H1 (cell line): Measurements from ENCODE around the gene HIVEP3. TPM values are rescaled to one million over a fixed set of nuclear protein-coding genes. Genes with fewer than 3 reads are reported as not detected.

Experiments used
- ASH2L ChIP-seq: fragments of 200-600, 300-600 bp; sonication (generic); IDR thresholded peaks from one replicate; pipeline ENCODE4 v1.7.1; 2017; ENCODE audit warnings: low read length
- GABPA ChIP-seq: IDR thresholded peaks from 2 replicates; pipeline ENCODE4 v1.6.1; 2011; ENCODE audit warnings: mild to moderate bottlenecking, low read length, moderate library complexity, borderline replicate concordance; ENCODE audit not compliant: insufficient read depth
- HDAC2 ChIP-seq, 2 experiments: fragments of 300-600 bp in 1 of 2; sonication (generic) in 1 of 2; IDR thresholded peaks; 2 replicates each; pipeline ENCODE4 v1.6.1; 2011 to 2012; ENCODE audit warnings: low read depth in 2 of 2, low read length in 2 of 2, mild to moderate bottlenecking in 2 of 2, moderate library complexity in 2 of 2, borderline replicate concordance in 1 of 2, inconsistent platforms in 1 of 2
- MAFK ChIP-seq: IDR thresholded peaks from 2 replicates; pipeline ENCODE4 v1.6.1; 2012; ENCODE audit warnings: low read depth, mild to moderate bottlenecking, improper control_type of control experiment, low read length
- RBBP5 ChIP-seq: IDR thresholded peaks from 2 replicates; pipeline ENCODE4 v1.7.1; 2012; ENCODE audit warnings: low read depth, mild to moderate bottlenecking, inconsistent platforms, low read length, moderate library complexity, borderline replicate concordance
- RXRA ChIP-seq: IDR thresholded peaks from 2 replicates; pipeline ENCODE4 v1.6.1; 2011; ENCODE audit warnings: low read depth, mild to moderate bottlenecking, low read length, moderate library complexity; ENCODE audit not compliant: insufficient read depth
- SIN3A ChIP-seq, 2 experiments: IDR thresholded peaks in 1 of 2; conservative IDR thresholded peaks in 1 of 2; 2 replicates each; pipeline ENCODE4 v1.6.1; 2011 to 2012; ENCODE audit warnings: low read length in 2 of 2, improper control_type of control experiment in 1 of 2, low read depth in 1 of 2, mild to moderate bottlenecking in 1 of 2
- TAF1 ChIP-seq: IDR thresholded peaks from 2 replicates; pipeline ENCODE4 v1.6.1; 2011; ENCODE audit warnings: mild to moderate bottlenecking, low read depth, low read length
- polyA plus RNA-seq, 7 experiments: library from polyadenylated mRNA; depleted of rRNA in 3 of 7; stranded (reverse) in 5 of 7; unstranded in 2 of 7; fragments of >200 nt in 5 of 7; fragments of 200-250 nt in 2 of 7; gene quantifications; 1 replicate in 5 of 7; 2 replicates in 1 of 7; 4 replicates in 1 of 7; pipeline versions ENCODE4 v1.2.1 to v1.2.3, GENCODE V29; 2011 to 2013; ENCODE audit warnings: missing spikeins in 2 of 7, mixed read lengths in 2 of 7
- total RNA-seq: library from RNA; stranded (reverse); fragmentation: NEBNext Ultra II Directional; extraction: Animal tissue kit (Norgen Biotek cat#: 25700); gene quantifications from 2 replicates; pipeline ENCODE4 v1.2.1, GENCODE V29; 2021

The HIVEP3 gene
- total and polyA plus RNA-seq, 2 of the 8 experiments (the other 6 are each of a cell fraction or from before 2014, with no cell fraction given): 0.24 to 0.69 TPM

DNA sequence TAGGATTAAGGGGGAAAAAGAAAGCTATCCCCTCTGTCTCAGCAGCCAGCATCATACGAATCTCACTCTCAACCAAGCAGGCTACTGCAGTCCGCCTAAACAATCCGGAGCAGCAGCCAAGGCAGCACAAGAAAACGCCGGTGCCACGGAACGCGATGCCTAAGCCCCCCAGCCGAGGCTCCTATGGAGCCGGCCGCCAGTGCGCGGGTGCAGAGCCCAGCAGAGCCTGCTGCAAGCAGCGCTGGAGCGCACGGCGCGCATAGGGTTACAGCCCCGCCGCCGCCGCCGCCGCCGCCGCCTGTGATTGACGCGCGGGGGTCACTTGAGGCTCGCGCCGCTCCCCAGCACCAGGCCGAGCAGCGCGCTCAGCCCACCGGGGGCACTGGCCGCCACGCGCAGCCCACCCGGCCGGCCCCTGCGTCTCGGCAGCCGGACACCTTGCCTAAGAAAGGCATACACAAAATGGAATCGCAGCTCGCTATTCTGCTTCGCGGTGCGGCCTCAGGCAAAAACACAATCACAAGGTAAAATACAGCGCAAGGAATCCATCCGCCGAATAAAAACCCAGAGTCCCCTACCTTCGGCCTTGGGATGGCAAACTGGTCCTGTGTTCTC is 780 bp downstream of the HIVEP3 start (continued):
- TF ChIP-seq RXRA: no peak
- no peak for TF ChIP-seq ASH2L
- no peak for TF ChIP-seq SIN3A (conservative IDR thresholded peaks at IDR 0.05 in 1 of 2, IDR thresholded peaks at IDR 0.05 in 1 of 2; ENCODE audit: low read depth in 1 of 2, low read length in 2 of 2)
- no peak for TF ChIP-seq GABPA
- no peak for TF ChIP-seq MAFK
- TF ChIP-seq RBBP5: 0 out of 2 replicates have a peak, but pooled peaks have one; percentile 65
- TF ChIP-seq TAF1: 0 out of 2 replicates have a peak, but pooled peaks have one; percentile 5
- TF ChIP-seq HDAC2 (IDR thresholded peaks at IDR 0.05; ENCODE audit: borderline replicate concordance in 1 of 2, low read depth in 2 of 2, low read length in 2 of 2): 0 out of 4 replicates have a peak, but pooled peaks of 1 of the 2 experiments have one; percentile 38
- TF ChIP-seq, all 59 proteins: peak for 7
